ENCODE results near the gene ZDHHC24.

- TF ChIP-seq POLR2A (IDR thresholded peaks at IDR 0.05) = no peak
- TF ChIP-seq CTCF (IDR thresholded peaks at IDR 0.05) = no peak
- TF ChIP-seq EP300 (IDR thresholded peaks at IDR 0.05) = no peak
Observed at GRCh38 chr11:66561975-66562248, 16.1 kb upstream of the ZDHHC24 start.

Data from gastroesophageal sphincter (tissue), 3 donors.